CD4-positive, alpha-beta T cell treated with Interleukin-2 at 100 ng/mL for 4 hours (primary cell): ENCODE data around the gene CD4.
"Not testable (repeated sequence)": the region's sequence is repeated elsewhere in the genome, so short reads cannot be mapped to it uniquely, and the experiment has no call there.

Experiments used
- DNase-seq: peaks from one replicate; pipeline ENCODE4 v3.0.0-alpha.2; 2020; ENCODE audit warnings: low spot score

The CD4 gene

GRCh38 chr12:6847676-6848075, 58.3 kb downstream of the CD4 start:
- DNase-seq: no peak

GRCh38 chr12:6849427-6849826, 60.1 kb downstream of the CD4 start:
- DNase-seq: no peak

- no peak for DNase-seq
Observed at GRCh38 chr12:6849976-6850560, 60.7 kb downstream of the CD4 start.

- DNase-seq: no peak
Observed at GRCh38 chr12:6850796-6851152, 61.4 kb downstream of the CD4 start.

- DNase-seq: peak; percentile 97
Observed at GRCh38 chr12:6851153-6851920, 62.0 kb downstream of the CD4 start, which contains the start of gene CDCA3. CDCA3 (minus strand) TSS chr12:6851286; CDS start chr12:6850952, 334 bp downstream.

- DNase-seq: peak; percentile 99
Observed at GRCh38 chr12:6851921-6852650, 62.8 kb downstream of the CD4 start, which contains the start of gene USP5. USP5 (plus strand) TSS chr12:6852150; CDS start chr12:6852180, 30 bp downstream.

GRCh38 chr12:6852651-6853354, 63.5 kb downstream of the CD4 start:
- peak; percentile 73 for DNase-seq

- DNase-seq: no peak
Observed at GRCh38 chr12:6853626-6854025, 64.3 kb downstream of the CD4 start.

GRCh38 chr12:6854036-6854435, 64.7 kb downstream of the CD4 start:
- no peak for DNase-seq

GRCh38 chr12:6855322-6855721, 66.0 kb downstream of the CD4 start:
- DNase-seq: no peak

- no peak for DNase-seq
Observed at GRCh38 chr12:6858799-6859198, 69.5 kb downstream of the CD4 start.

- DNase-seq: no peak
Observed at GRCh38 chr12:6860116-6860515, 70.8 kb downstream of the CD4 start.

GRCh38 chr12:6860942-6861341, 71.6 kb downstream of the CD4 start:
- DNase-seq: no peak

- no peak for DNase-seq
Observed at GRCh38 chr12:6861391-6861790, 72.1 kb downstream of the CD4 start.

- no peak for DNase-seq
Observed at GRCh38 chr12:6863033-6863432, 73.7 kb downstream of the CD4 start.

GRCh38 chr12:6863586-6864321, 74.4 kb downstream of the CD4 start:
- no peak for DNase-seq

- DNase-seq: not testable (repeated sequence)
Observed at GRCh38 chr12:6865307-6865706, 76.0 kb downstream of the CD4 start.

GRCh38 chr12:6866163-6866919, 77.0 kb downstream of the CD4 start:
- no peak for DNase-seq

- no peak for DNase-seq
Observed at GRCh38 chr12:6866920-6867412, 77.6 kb downstream of the CD4 start.

- peak; percentile 84 for DNase-seq
Observed at GRCh38 chr12:6867413-6868210, 78.3 kb downstream of the CD4 start, which contains the start of gene TPI1. TPI1 (plus strand) TSS chr12:6867531; CDS start chr12:6867567, 36 bp downstream.
